Measurements from ENCODE around the gene NEAT1.

GRCh38 chr11:65434667-65435410, 12.2 kb downstream of the NEAT1 start:
- TF ChIP-seq EP300 (conservative IDR thresholded peaks at IDR 0.05; ENCODE audit: poor library complexity, severe bottlenecking): no peak
- no peak for TF ChIP-seq EZH2 (IDR thresholded peaks at IDR 0.05; ENCODE audit: borderline replicate concordance, insufficient read depth, low read length, poor library complexity, severe bottlenecking)
- TF ChIP-seq, protein P1, sequence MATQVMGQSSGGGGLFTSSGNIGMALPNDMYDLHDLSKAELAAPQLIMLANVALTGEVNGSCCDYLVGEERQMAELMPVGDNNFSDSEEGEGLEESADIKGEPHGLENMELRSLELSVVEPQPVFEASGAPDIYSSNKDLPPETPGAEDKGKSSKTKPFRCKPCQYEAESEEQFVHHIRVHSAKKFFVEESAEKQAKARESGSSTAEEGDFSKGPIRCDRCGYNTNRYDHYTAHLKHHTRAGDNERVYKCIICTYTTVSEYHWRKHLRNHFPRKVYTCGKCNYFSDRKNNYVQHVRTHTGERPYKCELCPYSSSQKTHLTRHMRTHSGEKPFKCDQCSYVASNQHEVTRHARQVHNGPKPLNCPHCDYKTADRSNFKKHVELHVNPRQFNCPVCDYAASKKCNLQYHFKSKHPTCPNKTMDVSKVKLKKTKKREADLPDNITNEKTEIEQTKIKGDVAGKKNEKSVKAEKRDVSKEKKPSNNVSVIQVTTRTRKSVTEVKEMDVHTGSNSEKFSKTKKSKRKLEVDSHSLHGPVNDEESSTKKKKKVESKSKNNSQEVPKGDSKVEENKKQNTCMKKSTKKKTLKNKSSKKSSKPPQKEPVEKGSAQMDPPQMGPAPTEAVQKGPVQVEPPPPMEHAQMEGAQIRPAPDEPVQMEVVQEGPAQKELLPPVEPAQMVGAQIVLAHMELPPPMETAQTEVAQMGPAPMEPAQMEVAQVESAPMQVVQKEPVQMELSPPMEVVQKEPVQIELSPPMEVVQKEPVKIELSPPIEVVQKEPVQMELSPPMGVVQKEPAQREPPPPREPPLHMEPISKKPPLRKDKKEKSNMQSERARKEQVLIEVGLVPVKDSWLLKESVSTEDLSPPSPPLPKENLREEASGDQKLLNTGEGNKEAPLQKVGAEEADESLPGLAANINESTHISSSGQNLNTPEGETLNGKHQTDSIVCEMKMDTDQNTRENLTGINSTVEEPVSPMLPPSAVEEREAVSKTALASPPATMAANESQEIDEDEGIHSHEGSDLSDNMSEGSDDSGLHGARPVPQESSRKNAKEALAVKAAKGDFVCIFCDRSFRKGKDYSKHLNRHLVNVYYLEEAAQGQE (IDR thresholded peaks at IDR 0.05; ENCODE audit: borderline replicate concordance): no peak
- TF ChIP-seq, protein P2, sequence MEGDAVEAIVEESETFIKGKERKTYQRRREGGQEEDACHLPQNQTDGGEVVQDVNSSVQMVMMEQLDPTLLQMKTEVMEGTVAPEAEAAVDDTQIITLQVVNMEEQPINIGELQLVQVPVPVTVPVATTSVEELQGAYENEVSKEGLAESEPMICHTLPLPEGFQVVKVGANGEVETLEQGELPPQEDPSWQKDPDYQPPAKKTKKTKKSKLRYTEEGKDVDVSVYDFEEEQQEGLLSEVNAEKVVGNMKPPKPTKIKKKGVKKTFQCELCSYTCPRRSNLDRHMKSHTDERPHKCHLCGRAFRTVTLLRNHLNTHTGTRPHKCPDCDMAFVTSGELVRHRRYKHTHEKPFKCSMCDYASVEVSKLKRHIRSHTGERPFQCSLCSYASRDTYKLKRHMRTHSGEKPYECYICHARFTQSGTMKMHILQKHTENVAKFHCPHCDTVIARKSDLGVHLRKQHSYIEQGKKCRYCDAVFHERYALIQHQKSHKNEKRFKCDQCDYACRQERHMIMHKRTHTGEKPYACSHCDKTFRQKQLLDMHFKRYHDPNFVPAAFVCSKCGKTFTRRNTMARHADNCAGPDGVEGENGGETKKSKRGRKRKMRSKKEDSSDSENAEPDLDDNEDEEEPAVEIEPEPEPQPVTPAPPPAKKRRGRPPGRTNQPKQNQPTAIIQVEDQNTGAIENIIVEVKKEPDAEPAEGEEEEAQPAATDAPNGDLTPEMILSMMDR (IDR thresholded peaks at IDR 0.05; ENCODE audit: poor library complexity, severe bottlenecking): no peak

Data from neural cell (in vitro differentiated cells).